ENCODE results near the gene ATXN2.
"Not testable (repeated sequence)": the region's sequence is repeated elsewhere in the genome, so short reads cannot be mapped to it uniquely, and the experiment has no call there.

Gene ATXN2

GRCh38 chr12:111598637-111599452 is at the start of gene ATXN2:
Gene ATXN2, minus strand, starts transcription at chr12:111599315. Its CDS starts 281 bp downstream, at chr12:111599034.
- peak; percentile 51 for DNase-seq

- no peak for DNase-seq
Observed at GRCh38 chr12:111645433-111645832, 46.3 kb upstream of the ATXN2 start.

- no peak for DNase-seq
Observed at GRCh38 chr12:111643427-111643826, 44.3 kb upstream of the ATXN2 start.

- no peak for DNase-seq
Observed at GRCh38 chr12:111642681-111643426, 43.7 kb upstream of the ATXN2 start.

- no peak for DNase-seq
Observed at GRCh38 chr12:111640506-111640905, 41.4 kb upstream of the ATXN2 start.

GRCh38 chr12:111638556-111638955 is 39.4 kb upstream of the ATXN2 start:
- no peak for DNase-seq

- no peak for DNase-seq
Observed at GRCh38 chr12:111636209-111636945, 37.3 kb upstream of the ATXN2 start.

GRCh38 chr12:111635524-111635923 is 36.4 kb upstream of the ATXN2 start:
- DNase-seq, result no peak

- no peak for DNase-seq
Observed at GRCh38 chr12:111628505-111629260, 29.6 kb upstream of the ATXN2 start.

GRCh38 chr12:111626230-111626629 is 27.1 kb upstream of the ATXN2 start:
- DNase-seq, result no peak

GRCh38 chr12:111624540-111624939 is 25.4 kb upstream of the ATXN2 start:
- no peak for DNase-seq

- not testable (repeated sequence) for DNase-seq
Observed at GRCh38 chr12:111617841-111618240, 18.7 kb upstream of the ATXN2 start.

- no peak for DNase-seq
Observed at GRCh38 chr12:111616177-111616623, 17.1 kb upstream of the ATXN2 start.

GRCh38 chr12:111607239-111607638 is 8.1 kb upstream of the ATXN2 start:
- DNase-seq, result no peak

GRCh38 chr12:111606767-111607230 is 7.7 kb upstream of the ATXN2 start:
- no peak for DNase-seq

GRCh38 chr12:111605911-111606766 is 7.0 kb upstream of the ATXN2 start:
- peak; percentile 2 for DNase-seq

- not testable (repeated sequence) for DNase-seq
Observed at GRCh38 chr12:111602857-111603256, 3.7 kb upstream of the ATXN2 start.

GRCh38 chr12:111602348-111602747 is 3.2 kb upstream of the ATXN2 start:
- DNase-seq, result no peak

- not testable (repeated sequence) for DNase-seq
Observed at GRCh38 chr12:111600986-111601385, 1.9 kb upstream of the ATXN2 start.

- no peak for DNase-seq
Observed at GRCh38 chr12:111600205-111600642, 1.1 kb upstream of the ATXN2 start.

All from inflammatory macrophage treated with lipopolysaccharide for 4 hours (primary cell).